ENCODE measurements around the gene FRMD1. TPM values are rescaled to one million over a fixed set of nuclear protein-coding genes. Genes with fewer than 3 reads are reported as not detected.

Gene FRMD1
- polyA plus RNA-seq, 3 donors, result not detected

GRCh38 chr6:168013250-168013915 lies 65.6 kb downstream of the FRMD1 start:
- Histone ChIP-seq H3K4me3 (replicated peaks in 1 of 3; ENCODE audit: low read depth in 2 of 3, low read length in 3 of 3) (no peak overlapping the region), H2AFZ (ENCODE audit: insufficient read depth, low read depth, low read length, poor library complexity, severe bottlenecking) (no peak overlapping the region), H3K79me2 (ENCODE audit: insufficient read depth, low read length) (no peaks in the 10 kb centered on the region), H3K9ac (ENCODE audit: insufficient read depth, low read length, poor library complexity, severe bottlenecking) (no peak overlapping the region), H4K20me1 (ENCODE audit: insufficient read depth, low read length) (no peaks in the 10 kb centered on the region), H3K9me3 (replicated peaks in 1 of 2; ENCODE audit: control insufficient read depth in 1 of 2, insufficient read depth in 1 of 2, low read length in 2 of 2) (peaks cover 32 to 38% of the 10 kb centered on the region in 2 donors), H3K36me3 (replicated peaks in 1 of 2; ENCODE audit: control insufficient read depth in 1 of 2, insufficient read depth in 2 of 2, low read length in 2 of 2) (no peaks in the 10 kb centered on the region), H3K27me3 (ENCODE audit: control insufficient read depth in 2 of 2, insufficient read depth in 2 of 2, low read length in 2 of 2) (no peaks in the 10 kb centered on the region), H3K27ac (ENCODE audit: low read depth in 1 of 2, low read length in 2 of 2) (no peak overlapping the region), H3K4me1 (ENCODE audit: control insufficient read depth in 1 of 2, insufficient read depth in 2 of 2, low read length in 2 of 2) (no peaks in the 10 kb centered on the region), H3K4me2 (replicated peaks; ENCODE audit: extremely low read depth, low read length, poor library complexity, severe bottlenecking) (no peak overlapping the region)
- no peak overlapping the region for H3K4me3 Mint-ChIP-seq
- H3K27me3 Mint-ChIP-seq (ENCODE audit: low read depth in 3 of 3), result peaks cover 0 to 6% (median 0%) of the 10 kb centered on the region in 3 donors
- no peak for TF ChIP-seq CTCF (IDR thresholded peaks at IDR 0.05)
- H3K27ac Mint-ChIP-seq, result peak overlapping the region in 1 of 7 donors; percentile 11
- H3K4me1 Mint-ChIP-seq, result no peaks in the 10 kb centered on the region
- no peak for DNase-seq
- intact Hi-C loops (cut with micrococcal nuclease), result no loop called here
- peaks cover 19 to 42% (median 39%) of the 10 kb centered on the region in 7 donors for H3K9me3 Mint-ChIP-seq
- WGBS (ENCODE audit: insufficient coverage), result 82% methylated on average over 6 of the region's 7 CpGs
- no peaks in the 10 kb centered on the region for H3K36me3 Mint-ChIP-seq

GRCh38 chr6:168012431-168013249 lies 66.4 kb downstream of the FRMD1 start:
- TF ChIP-seq CTCF (IDR thresholded peaks at IDR 0.05), result no peak
- Mint-ChIP-seq H3K9me3 (peaks cover 19 to 43% (median 38%) of the 10 kb centered on the region in 7 donors), H3K4me1 (no peaks in the 10 kb centered on the region), H3K4me3 (no peak overlapping the region), H3K27me3 (ENCODE audit: low read depth in 3 of 3) (peaks cover 0 to 6% (median 0%) of the 10 kb centered on the region in 3 donors), H3K36me3 (no peaks in the 10 kb centered on the region), H3K27ac (no peak overlapping the region)
- Histone ChIP-seq H3K4me2 (replicated peaks; ENCODE audit: extremely low read depth, low read length, poor library complexity, severe bottlenecking) (no peak overlapping the region), H3K4me1 (ENCODE audit: control insufficient read depth in 1 of 2, insufficient read depth in 2 of 2, low read length in 2 of 2) (no peaks in the 10 kb centered on the region), H3K36me3 (replicated peaks in 1 of 2; ENCODE audit: control insufficient read depth in 1 of 2, insufficient read depth in 2 of 2, low read length in 2 of 2) (no peaks in the 10 kb centered on the region), H2AFZ (ENCODE audit: insufficient read depth, low read depth, low read length, poor library complexity, severe bottlenecking) (no peak overlapping the region), H3K9ac (ENCODE audit: insufficient read depth, low read length, poor library complexity, severe bottlenecking) (no peak overlapping the region), H3K27me3 (ENCODE audit: control insufficient read depth in 2 of 2, insufficient read depth in 2 of 2, low read length in 2 of 2) (no peaks in the 10 kb centered on the region), H4K20me1 (ENCODE audit: insufficient read depth, low read length) (no peaks in the 10 kb centered on the region), H3K79me2 (ENCODE audit: insufficient read depth, low read length) (no peaks in the 10 kb centered on the region), H3K4me3 (replicated peaks in 1 of 3; ENCODE audit: low read depth in 2 of 3, low read length in 3 of 3) (no peak overlapping the region), H3K9me3 (replicated peaks in 1 of 2; ENCODE audit: control insufficient read depth in 1 of 2, insufficient read depth in 1 of 2, low read length in 2 of 2) (peaks cover 32 to 37% of the 10 kb centered on the region in 2 donors), H3K27ac (ENCODE audit: low read depth in 1 of 2, low read length in 2 of 2) (no peak overlapping the region)
- WGBS (ENCODE audit: insufficient coverage), result 89% methylated on average over 12 of the region's 13 CpGs
- DNase-seq, result no peak
- intact Hi-C loops (cut with micrococcal nuclease), result no loop called here

All from CD14-positive monocyte (primary cell).